Measurements from ENCODE around the gene HPDL.

HPDL gene

DNA sequence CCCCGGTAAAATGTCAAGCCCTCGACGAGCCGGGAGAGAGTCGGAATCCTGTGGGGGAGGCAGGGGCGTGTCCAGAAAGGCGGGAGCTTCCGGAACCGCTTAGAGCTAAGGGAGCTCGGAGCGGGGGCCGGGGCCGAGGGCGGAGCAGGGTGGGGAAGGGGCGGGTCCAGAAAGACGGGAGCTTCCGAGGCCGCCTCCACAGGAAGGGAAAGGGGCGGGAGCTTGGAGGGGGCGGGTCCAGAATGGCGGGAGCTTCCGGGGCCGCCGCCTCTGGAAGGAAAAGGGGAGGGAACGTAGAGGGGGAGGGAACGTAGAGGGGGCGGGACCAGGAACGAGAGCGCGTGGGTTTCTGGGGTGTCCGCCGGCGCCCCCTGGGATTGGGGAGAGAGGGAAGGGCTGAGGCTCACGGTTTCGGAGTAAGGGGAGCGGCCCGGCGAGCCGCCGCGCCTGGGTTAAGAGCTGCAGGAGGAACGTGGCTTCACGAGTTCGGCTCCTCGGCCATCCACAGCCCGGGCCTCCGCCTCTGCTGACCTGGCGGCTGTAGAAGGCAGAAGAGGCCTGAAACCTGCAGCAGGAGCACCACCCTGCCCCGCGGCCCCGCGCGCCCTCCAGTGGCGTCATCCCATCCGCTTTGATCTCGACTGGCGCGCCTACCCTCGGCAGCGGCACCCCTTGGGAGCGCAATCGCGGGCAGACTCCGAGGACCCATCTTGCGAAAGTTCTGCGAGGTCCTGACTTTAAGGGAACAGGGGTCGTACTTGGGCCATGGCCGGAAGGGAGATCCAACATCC lies 23.0 kb upstream of the HPDL start:
- Histone ChIP-seq H3K27me3 (ENCODE audit: control insufficient read depth, insufficient read depth, low read length) (no peaks in the 10 kb centered on the region), H3K4me1 (ENCODE audit: control insufficient read depth, low read depth, low read length) (peaks cover 36% of the 10 kb centered on the region), H3K27ac (ENCODE audit: low read length) (peak overlapping the region; percentile 81), H3K9me3 (ENCODE audit: control insufficient read depth, low read depth, low read length) (no peaks in the 10 kb centered on the region), H3K36me3 (ENCODE audit: control insufficient read depth, low read depth, low read length) (no peaks in the 10 kb centered on the region), H3K9ac (ENCODE audit: low read length) (peak overlapping the region; percentile 85), H3K4me3 (ENCODE audit: low read length) (peak overlapping the region; percentile 77)

DNA sequence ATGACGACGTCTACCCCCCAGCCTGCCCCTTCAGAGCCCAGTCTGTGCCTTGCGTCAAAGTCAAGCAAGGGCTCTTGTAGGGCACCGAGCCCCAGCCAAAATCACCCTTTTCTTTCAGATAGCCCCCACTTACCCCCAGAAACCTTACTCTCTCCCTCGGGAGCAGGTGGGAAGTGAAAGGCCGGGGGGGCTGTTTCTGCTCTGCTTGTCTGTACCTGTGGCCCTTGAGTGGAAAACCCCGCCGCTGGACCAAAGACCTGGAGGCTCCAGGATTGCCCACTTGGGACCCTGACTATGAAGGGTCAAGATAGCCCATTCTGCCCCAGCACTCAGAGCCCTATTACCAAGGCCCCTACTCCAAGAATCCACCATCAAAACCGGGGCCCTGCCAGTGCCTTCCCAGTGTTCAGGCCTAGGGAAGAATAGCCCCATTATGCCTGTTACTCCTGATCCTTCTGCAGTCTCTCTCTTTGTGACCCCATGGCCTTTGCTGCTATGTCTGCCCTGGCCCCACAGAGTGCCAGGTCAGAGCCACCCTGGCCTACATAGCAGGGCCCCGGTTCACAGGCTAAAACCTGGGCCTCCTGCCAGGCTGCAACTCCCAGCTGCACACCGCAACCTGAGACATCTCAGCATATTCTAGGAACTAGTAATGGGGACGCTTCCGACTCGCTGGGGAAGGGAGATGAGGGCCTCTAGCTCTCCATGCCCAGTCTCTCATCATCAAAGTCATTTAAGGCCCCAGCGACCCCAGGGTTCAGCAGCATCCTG lies 22.2 kb upstream of the HPDL start:
- Histone ChIP-seq H3K9ac (ENCODE audit: low read length) (peak overlapping the region; percentile 85), H3K27me3 (ENCODE audit: control insufficient read depth, insufficient read depth, low read length) (no peaks in the 10 kb centered on the region)

DNA sequence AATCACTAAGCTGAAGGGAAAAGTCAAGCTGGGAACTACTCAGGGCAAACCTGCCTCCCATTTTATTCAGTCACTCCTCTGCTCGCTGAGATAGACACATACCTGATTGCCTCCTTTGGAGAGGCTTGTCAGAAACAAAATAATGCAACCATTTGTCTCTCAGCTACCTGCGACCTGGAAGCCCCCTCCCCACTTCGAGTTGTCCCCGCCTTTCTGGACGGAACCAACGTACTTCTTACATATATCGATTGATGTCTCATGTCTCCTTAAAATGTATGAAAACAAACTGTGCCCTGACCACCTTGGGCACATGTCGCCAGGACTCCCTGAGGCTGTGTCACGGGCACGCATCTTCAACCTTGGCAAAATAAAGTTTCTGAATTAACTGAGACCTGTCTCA lies 21.5 kb upstream of the HPDL start:
- Histone ChIP-seq H3K36me3 (ENCODE audit: control insufficient read depth, low read depth, low read length) (no peaks in the 10 kb centered on the region), H3K4me3 (ENCODE audit: low read length) (peak overlapping the region; percentile 18), H3K27ac (ENCODE audit: low read length) (no peak overlapping the region), H3K4me1 (ENCODE audit: control insufficient read depth, low read depth, low read length) (peaks cover 36% of the 10 kb centered on the region), H3K9ac (ENCODE audit: low read length) (no peak overlapping the region), H3K9me3 (ENCODE audit: control insufficient read depth, low read depth, low read length) (no peaks in the 10 kb centered on the region), H3K27me3 (ENCODE audit: control insufficient read depth, insufficient read depth, low read length) (no peaks in the 10 kb centered on the region)

More for the DNA sequence above, 22.2 kb upstream of the HPDL start:
- H3K4me1 ChIP-seq (ENCODE audit: control insufficient read depth, low read depth, low read length), result peaks cover 36% of the 10 kb centered on the region
- peak overlapping the region; percentile 81 for H3K27ac ChIP-seq (ENCODE audit: low read length)
- H3K9me3 ChIP-seq (ENCODE audit: control insufficient read depth, low read depth, low read length), result no peaks in the 10 kb centered on the region
- H3K4me3 ChIP-seq (ENCODE audit: low read length), result peak overlapping the region; percentile 77
- H3K36me3 ChIP-seq (ENCODE audit: control insufficient read depth, low read depth, low read length), result no peaks in the 10 kb centered on the region

DNA sequence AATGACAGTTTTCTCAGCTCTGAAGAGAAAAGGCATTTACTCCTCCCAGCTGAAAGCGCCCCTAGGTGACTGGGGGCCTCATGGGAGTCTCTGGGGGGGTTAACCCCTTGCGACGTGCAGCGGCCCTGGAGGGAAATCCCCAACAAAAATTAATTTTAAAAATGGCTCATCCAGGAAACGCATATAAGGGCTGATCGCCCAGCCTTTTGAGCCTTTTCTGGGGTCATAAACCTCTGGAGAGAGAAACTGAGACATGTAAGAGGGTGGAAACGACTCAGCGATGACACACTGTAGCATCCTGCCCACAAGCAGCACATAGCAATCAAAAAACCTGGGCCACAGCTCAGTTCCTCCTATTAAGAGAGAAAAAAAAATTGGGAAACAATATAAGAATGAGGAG lies 20.4 kb upstream of the HPDL start:
- Histone ChIP-seq H3K9me3 (ENCODE audit: control insufficient read depth, low read depth, low read length) (no peaks in the 10 kb centered on the region), H3K27ac (ENCODE audit: low read length) (no peak overlapping the region), H3K4me3 (ENCODE audit: low read length) (peak overlapping the region; percentile 18), H3K4me1 (ENCODE audit: control insufficient read depth, low read depth, low read length) (peaks cover 36% of the 10 kb centered on the region), H3K9ac (ENCODE audit: low read length) (no peak overlapping the region), H3K27me3 (ENCODE audit: control insufficient read depth, insufficient read depth, low read length) (no peaks in the 10 kb centered on the region), H3K36me3 (ENCODE audit: control insufficient read depth, low read depth, low read length) (no peaks in the 10 kb centered on the region)

DNA sequence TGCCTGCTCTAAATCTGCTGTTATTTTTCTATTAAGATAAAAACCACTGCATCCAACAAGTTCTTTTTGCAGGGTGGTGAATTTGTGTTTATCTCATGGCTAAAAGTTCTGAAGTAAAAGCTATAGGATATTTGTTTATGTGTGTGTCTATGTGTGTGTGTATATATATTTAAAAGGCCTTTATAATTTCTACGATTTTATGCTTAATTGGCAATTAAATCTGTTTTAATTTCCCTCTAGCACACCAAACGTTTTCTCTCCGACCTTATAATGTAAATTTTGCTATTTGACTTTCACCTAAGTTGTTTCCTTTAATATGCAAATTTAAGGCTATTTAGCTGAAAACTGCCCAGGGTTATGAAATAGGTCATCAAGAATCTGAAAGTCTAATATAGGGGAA lies 19.8 kb upstream of the HPDL start:
- Histone ChIP-seq H3K36me3 (ENCODE audit: control insufficient read depth, low read depth, low read length) (no peaks in the 10 kb centered on the region), H3K9ac (ENCODE audit: low read length) (no peak overlapping the region), H3K4me3 (ENCODE audit: low read length) (peak overlapping the region; percentile 18), H3K4me1 (ENCODE audit: control insufficient read depth, low read depth, low read length) (peaks cover 36% of the 10 kb centered on the region), H3K27me3 (ENCODE audit: control insufficient read depth, insufficient read depth, low read length) (no peaks in the 10 kb centered on the region), H3K9me3 (ENCODE audit: control insufficient read depth, low read depth, low read length) (no peaks in the 10 kb centered on the region), H3K27ac (ENCODE audit: low read length) (no peak overlapping the region)

DNA sequence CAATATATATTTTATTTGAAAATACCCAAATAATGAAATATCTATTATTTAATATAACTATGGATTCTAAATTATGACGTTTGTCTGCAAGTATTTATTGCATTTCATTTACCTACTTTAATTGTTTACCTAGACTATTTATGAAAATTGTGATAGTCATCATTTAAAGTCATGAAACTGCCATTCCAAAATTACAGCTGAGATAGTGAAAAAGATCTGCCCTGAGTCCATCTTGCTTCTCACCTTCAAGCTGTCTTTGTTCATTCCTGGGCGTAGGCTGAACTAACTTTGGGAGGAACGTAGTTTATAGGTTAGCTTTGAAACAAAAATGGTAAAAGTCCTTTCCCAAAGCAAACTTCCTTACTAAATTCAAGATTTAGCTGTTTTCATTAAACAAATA lies 12.4 kb upstream of the HPDL start:
- Histone ChIP-seq H3K4me3 (ENCODE audit: low read length) (no peak overlapping the region), H3K4me1 (ENCODE audit: control insufficient read depth, low read depth, low read length) (no peaks in the 10 kb centered on the region), H3K9ac (ENCODE audit: low read length) (no peak overlapping the region), H3K27me3 (ENCODE audit: control insufficient read depth, insufficient read depth, low read length) (no peaks in the 10 kb centered on the region), H3K27ac (ENCODE audit: low read length) (no peak overlapping the region), H3K9me3 (ENCODE audit: control insufficient read depth, low read depth, low read length) (no peaks in the 10 kb centered on the region), H3K36me3 (ENCODE audit: control insufficient read depth, low read depth, low read length) (no peaks in the 10 kb centered on the region)

DNA sequence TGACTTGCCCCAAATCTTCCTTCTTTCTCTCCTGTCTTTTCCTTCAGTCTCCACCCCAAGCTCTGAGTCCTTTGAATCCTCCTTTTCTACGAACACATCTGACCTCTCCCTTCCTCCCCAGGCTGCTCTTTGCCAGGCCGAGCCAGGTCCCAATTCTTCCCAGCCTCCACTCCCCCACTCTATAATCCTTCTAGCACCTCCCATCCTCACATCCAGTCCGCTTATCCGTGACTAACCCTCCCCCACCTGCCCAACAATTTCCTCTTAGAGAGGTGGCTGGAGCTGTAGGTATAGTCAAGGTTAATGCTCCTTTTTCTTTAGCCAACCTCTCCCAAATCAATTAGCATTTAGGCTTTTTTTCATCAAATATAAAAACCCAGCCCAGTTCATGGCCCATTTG lies 9.5 kb upstream of the HPDL start:
- Histone ChIP-seq H3K9me3 (ENCODE audit: control insufficient read depth, low read depth, low read length) (no peaks in the 10 kb centered on the region), H3K27ac (ENCODE audit: low read length) (no peak overlapping the region), H3K27me3 (ENCODE audit: control insufficient read depth, insufficient read depth, low read length) (no peaks in the 10 kb centered on the region), H3K36me3 (ENCODE audit: control insufficient read depth, low read depth, low read length) (no peaks in the 10 kb centered on the region), H3K4me3 (ENCODE audit: low read length) (no peak overlapping the region), H3K4me1 (ENCODE audit: control insufficient read depth, low read depth, low read length) (peaks cover 13% of the 10 kb centered on the region), H3K9ac (ENCODE audit: low read length) (no peak overlapping the region)

DNA sequence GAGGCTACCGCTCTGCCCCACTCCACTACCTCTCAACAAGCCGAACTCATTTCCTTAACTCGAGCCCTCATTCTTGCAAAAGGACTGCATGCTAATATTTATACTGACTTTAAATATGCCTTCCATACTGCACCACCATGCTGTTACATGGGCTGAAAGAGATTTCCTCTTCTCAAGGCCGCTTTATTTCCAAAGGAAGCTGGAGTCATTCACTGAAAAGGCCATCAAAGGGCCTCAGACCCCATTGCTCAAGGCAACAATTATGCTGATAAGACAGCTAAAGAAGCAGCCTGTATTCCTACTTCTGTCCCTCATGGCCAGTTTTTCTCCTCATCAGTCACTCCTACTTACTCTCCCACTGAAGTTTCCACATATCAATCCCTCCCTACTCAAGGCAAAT lies 6.9 kb upstream of the HPDL start:
- Histone ChIP-seq H3K27ac (ENCODE audit: low read length) (no peak overlapping the region), H3K4me1 (ENCODE audit: control insufficient read depth, low read depth, low read length) (peaks cover 18% of the 10 kb centered on the region), H3K36me3 (ENCODE audit: control insufficient read depth, low read depth, low read length) (no peaks in the 10 kb centered on the region), H3K4me3 (ENCODE audit: low read length) (no peak overlapping the region), H3K27me3 (ENCODE audit: control insufficient read depth, insufficient read depth, low read length) (no peaks in the 10 kb centered on the region), H3K9ac (ENCODE audit: low read length) (no peak overlapping the region), H3K9me3 (ENCODE audit: control insufficient read depth, low read depth, low read length) (no peaks in the 10 kb centered on the region)

DNA sequence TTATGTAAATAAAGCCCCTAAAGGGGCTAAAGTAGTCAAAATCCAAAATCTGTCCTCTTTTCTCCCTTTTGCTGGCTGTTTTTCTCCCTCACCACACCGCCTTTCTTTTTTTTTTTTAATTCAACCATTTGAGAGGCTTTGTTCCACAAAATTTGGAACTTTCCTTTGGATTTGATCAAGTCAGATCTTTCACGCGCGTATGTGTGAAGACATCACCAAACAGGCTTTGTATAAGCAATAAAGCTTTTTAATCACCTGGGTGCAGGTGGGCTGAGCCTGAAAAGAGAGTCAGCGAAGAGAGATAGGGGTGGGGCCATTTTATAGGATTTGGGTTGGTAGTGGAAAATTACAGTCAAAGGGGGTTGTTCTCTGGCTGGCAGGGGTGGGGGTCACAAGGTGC lies 5.3 kb upstream of the HPDL start:
- H3K4me1 ChIP-seq (ENCODE audit: control insufficient read depth, low read depth, low read length), result peaks cover 28% of the 10 kb centered on the region
- H3K27me3 ChIP-seq (ENCODE audit: control insufficient read depth, insufficient read depth, low read length), result no peaks in the 10 kb centered on the region
- no peaks in the 10 kb centered on the region for H3K36me3 ChIP-seq (ENCODE audit: control insufficient read depth, low read depth, low read length)
- H3K27ac ChIP-seq (ENCODE audit: low read length), result peak overlapping the region; percentile 97
- no peaks in the 10 kb centered on the region for H3K9me3 ChIP-seq (ENCODE audit: control insufficient read depth, low read depth, low read length)
- H3K9ac ChIP-seq (ENCODE audit: low read length), result peak overlapping the region; percentile 82
- H3K4me3 ChIP-seq (ENCODE audit: low read length), result peak overlapping the region; percentile 45

DNA sequence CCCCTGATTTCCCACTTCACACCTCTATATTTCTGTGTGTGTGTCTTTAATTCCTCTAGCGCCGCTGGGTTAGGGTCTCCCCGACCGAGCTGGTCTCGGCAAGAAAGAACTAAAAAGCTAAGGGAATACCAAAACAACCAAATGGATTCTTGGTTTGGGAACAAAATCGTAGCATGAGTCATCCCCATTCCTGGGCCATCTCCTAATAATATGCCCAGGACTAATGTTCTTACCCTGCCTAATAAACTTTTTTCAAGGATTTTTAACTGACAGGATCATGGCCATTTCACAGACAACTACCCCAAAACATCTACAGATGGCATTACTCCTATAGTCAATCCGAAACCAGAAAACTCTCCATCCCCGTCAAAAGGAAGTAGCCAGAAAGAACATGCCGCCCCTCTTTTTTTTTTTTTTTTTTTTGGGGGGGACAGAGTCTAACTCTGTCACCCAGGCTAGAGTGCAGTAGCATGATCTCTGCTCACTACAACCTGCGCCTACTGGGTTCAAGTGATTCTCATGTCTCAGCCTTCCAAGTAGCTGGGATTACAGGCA lies 4.1 kb upstream of the HPDL start:
- Histone ChIP-seq H3K9me3 (ENCODE audit: control insufficient read depth, low read depth, low read length) (no peaks in the 10 kb centered on the region), H3K36me3 (ENCODE audit: control insufficient read depth, low read depth, low read length) (no peaks in the 10 kb centered on the region), H3K27ac (ENCODE audit: low read length) (no peak overlapping the region), H3K4me3 (ENCODE audit: low read length) (no peak overlapping the region), H3K9ac (ENCODE audit: low read length) (no peak overlapping the region), H3K4me1 (ENCODE audit: control insufficient read depth, low read depth, low read length) (peaks cover 33% of the 10 kb centered on the region), H3K27me3 (ENCODE audit: control insufficient read depth, insufficient read depth, low read length) (no peaks in the 10 kb centered on the region)

DNA sequence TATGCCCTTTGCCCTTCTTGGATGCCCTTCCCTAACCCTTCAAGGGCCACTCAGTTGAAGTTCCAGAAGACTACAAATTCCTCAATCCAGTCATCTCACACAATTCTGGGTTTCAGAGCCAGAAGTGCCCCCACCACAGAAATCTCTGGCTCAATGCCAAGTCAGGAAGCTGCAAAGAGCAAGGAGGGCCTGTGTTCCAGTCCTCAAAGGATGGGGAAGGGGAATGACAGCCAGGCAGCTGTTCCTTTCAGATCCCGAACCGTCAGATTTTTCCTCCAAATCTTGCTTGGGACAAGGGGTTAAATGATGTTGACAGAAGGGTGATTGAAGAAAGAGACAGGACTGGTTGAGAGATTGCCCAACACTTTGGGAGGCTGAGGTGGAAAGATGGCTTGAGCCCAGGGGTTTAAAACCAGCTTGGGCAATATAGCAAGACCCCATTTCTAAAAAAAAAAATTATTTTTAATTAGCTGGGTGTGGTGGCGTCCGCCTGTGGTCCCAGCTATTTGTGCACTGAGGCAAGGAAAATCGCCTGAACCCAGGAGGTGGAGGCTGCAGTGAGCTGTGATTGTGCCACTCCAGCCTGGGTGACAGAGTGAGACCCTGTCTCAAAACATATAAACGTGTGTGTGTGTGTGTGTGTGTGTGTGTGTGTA lies 716 bp upstream of the HPDL start:
- Histone ChIP-seq H3K36me3 (ENCODE audit: control insufficient read depth, low read depth, low read length) (peaks cover 13% of the 10 kb centered on the region), H3K4me1 (ENCODE audit: control insufficient read depth, low read depth, low read length) (peaks cover 48% of the 10 kb centered on the region), H3K4me3 (ENCODE audit: low read length) (peak overlapping the region; percentile 47), H3K9ac (ENCODE audit: low read length) (peak overlapping the region; percentile 54), H3K27ac (ENCODE audit: low read length) (peak overlapping the region; percentile 53), H3K9me3 (ENCODE audit: control insufficient read depth, low read depth, low read length) (no peaks in the 10 kb centered on the region), H3K27me3 (ENCODE audit: control insufficient read depth, insufficient read depth, low read length) (no peaks in the 10 kb centered on the region)
